Liver (tissue), 3 donors: Measurements from ENCODE around the gene PDCD10.

Source experiments
- FOXA2 ChIP-seq: IDR thresholded peaks from 2 replicates; pipeline ENCODE4 v1.6.1; 2016; ENCODE audit warnings: antibody characterized with exemption
- TAF1 ChIP-seq: conservative IDR thresholded peaks from 2 replicates; pipeline ENCODE4 v1.6.1; 2016; ENCODE audit warnings: antibody characterized with exemption, mild to moderate bottlenecking
- TF ChIP-seq, protein P1 (sequence below): fragments of 150-350 bp; IDR thresholded peaks from 2 replicates; pipeline ENCODE4 v1.5.1; 2017; ENCODE audit warnings: improper control_type of control experiment, low read depth, low read length; ENCODE audit not compliant: missing input control
- TF ChIP-seq, protein P2 (sequence below): IDR thresholded peaks from 2 replicates; pipeline ENCODE4 v1.6.1; 2016; ENCODE audit warnings: antibody characterized with exemption, mild to moderate bottlenecking
- TF ChIP-seq, protein P3 (sequence below): IDR thresholded peaks from 2 replicates; pipeline ENCODE4 v1.6.1; 2016; ENCODE audit warnings: antibody characterized with exemption
- TF ChIP-seq, protein P4 (sequence below): IDR thresholded peaks from 2 replicates; pipeline ENCODE4 v1.6.1; 2016; ENCODE audit warnings: antibody characterized with exemption
- donor health status: healthy.
- donor health status: healthy.

GRCh38 chr3:167783781-167784180 lies 49.1 kb upstream of the PDCD10 start:
- TF ChIP-seq, protein P1, sequence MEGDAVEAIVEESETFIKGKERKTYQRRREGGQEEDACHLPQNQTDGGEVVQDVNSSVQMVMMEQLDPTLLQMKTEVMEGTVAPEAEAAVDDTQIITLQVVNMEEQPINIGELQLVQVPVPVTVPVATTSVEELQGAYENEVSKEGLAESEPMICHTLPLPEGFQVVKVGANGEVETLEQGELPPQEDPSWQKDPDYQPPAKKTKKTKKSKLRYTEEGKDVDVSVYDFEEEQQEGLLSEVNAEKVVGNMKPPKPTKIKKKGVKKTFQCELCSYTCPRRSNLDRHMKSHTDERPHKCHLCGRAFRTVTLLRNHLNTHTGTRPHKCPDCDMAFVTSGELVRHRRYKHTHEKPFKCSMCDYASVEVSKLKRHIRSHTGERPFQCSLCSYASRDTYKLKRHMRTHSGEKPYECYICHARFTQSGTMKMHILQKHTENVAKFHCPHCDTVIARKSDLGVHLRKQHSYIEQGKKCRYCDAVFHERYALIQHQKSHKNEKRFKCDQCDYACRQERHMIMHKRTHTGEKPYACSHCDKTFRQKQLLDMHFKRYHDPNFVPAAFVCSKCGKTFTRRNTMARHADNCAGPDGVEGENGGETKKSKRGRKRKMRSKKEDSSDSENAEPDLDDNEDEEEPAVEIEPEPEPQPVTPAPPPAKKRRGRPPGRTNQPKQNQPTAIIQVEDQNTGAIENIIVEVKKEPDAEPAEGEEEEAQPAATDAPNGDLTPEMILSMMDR, result no peak
- TF ChIP-seq, protein P2, sequence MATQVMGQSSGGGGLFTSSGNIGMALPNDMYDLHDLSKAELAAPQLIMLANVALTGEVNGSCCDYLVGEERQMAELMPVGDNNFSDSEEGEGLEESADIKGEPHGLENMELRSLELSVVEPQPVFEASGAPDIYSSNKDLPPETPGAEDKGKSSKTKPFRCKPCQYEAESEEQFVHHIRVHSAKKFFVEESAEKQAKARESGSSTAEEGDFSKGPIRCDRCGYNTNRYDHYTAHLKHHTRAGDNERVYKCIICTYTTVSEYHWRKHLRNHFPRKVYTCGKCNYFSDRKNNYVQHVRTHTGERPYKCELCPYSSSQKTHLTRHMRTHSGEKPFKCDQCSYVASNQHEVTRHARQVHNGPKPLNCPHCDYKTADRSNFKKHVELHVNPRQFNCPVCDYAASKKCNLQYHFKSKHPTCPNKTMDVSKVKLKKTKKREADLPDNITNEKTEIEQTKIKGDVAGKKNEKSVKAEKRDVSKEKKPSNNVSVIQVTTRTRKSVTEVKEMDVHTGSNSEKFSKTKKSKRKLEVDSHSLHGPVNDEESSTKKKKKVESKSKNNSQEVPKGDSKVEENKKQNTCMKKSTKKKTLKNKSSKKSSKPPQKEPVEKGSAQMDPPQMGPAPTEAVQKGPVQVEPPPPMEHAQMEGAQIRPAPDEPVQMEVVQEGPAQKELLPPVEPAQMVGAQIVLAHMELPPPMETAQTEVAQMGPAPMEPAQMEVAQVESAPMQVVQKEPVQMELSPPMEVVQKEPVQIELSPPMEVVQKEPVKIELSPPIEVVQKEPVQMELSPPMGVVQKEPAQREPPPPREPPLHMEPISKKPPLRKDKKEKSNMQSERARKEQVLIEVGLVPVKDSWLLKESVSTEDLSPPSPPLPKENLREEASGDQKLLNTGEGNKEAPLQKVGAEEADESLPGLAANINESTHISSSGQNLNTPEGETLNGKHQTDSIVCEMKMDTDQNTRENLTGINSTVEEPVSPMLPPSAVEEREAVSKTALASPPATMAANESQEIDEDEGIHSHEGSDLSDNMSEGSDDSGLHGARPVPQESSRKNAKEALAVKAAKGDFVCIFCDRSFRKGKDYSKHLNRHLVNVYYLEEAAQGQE, result no peak
- TF ChIP-seq, protein P3, sequence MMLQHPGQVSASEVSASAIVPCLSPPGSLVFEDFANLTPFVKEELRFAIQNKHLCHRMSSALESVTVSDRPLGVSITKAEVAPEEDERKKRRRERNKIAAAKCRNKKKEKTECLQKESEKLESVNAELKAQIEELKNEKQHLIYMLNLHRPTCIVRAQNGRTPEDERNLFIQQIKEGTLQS, result no peak
- no peak for TF ChIP-seq TAF1
- TF ChIP-seq, protein P4, sequence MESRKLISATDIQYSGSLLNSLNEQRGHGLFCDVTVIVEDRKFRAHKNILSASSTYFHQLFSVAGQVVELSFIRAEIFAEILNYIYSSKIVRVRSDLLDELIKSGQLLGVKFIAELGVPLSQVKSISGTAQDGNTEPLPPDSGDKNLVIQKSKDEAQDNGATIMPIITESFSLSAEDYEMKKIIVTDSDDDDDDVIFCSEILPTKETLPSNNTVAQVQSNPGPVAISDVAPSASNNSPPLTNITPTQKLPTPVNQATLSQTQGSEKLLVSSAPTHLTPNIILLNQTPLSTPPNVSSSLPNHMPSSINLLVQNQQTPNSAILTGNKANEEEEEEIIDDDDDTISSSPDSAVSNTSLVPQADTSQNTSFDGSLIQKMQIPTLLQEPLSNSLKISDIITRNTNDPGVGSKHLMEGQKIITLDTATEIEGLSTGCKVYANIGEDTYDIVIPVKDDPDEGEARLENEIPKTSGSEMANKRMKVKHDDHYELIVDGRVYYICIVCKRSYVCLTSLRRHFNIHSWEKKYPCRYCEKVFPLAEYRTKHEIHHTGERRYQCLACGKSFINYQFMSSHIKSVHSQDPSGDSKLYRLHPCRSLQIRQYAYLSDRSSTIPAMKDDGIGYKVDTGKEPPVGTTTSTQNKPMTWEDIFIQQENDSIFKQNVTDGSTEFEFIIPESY, result no peak
- TF ChIP-seq FOXA2, result no peak
